Measurements from ENCODE around the gene NSD2.

Gene NSD2

GRCh38 chr4:1928356-1929239, 57.4 kb downstream of the NSD2 start:
- peaks cover 44% of the 10 kb centered on the region for H3K36me3 ChIP-seq (ENCODE audit: insufficient read depth, low read length)
- H3K4me1 ChIP-seq (ENCODE audit: insufficient read depth, low read length) = no peaks in the 10 kb centered on the region
- no peaks in the 10 kb centered on the region for H3K27me3 ChIP-seq (ENCODE audit: insufficient read depth, low read length)
- no peak overlapping the region for H3K4me3 ChIP-seq (ENCODE audit: low read length)
- H3K9ac ChIP-seq (ENCODE audit: low read depth, low read length) = no peak overlapping the region
- H3K9me3 ChIP-seq (ENCODE audit: insufficient read depth, low read depth, low read length) = no peaks in the 10 kb centered on the region
- H3K27ac ChIP-seq (ENCODE audit: low read depth, low read length) = no peak overlapping the region
- WGBS = 96% methylated on average over 13 of the region's 13 CpGs

GRCh38 chr4:1932736-1933135, 61.5 kb downstream of the NSD2 start:
- Histone ChIP-seq H3K9me3 (ENCODE audit: insufficient read depth, low read depth, low read length) (no peaks in the 10 kb centered on the region), H3K27me3 (ENCODE audit: insufficient read depth, low read length) (no peaks in the 10 kb centered on the region), H3K27ac (ENCODE audit: low read depth, low read length) (no peak overlapping the region), H3K4me1 (ENCODE audit: insufficient read depth, low read length) (no peaks in the 10 kb centered on the region), H3K36me3 (ENCODE audit: insufficient read depth, low read length) (peaks cover 68% of the 10 kb centered on the region), H3K4me3 (ENCODE audit: low read length) (no peak overlapping the region), H3K9ac (ENCODE audit: low read depth, low read length) (no peak overlapping the region)
- 96% methylated on average over 13 of the region's 13 CpGs for WGBS

- WGBS = 88% methylated on average over 2 of the region's 3 CpGs
- peaks cover 69% of the 10 kb centered on the region for H3K36me3 ChIP-seq (ENCODE audit: insufficient read depth, low read length)
- H3K27me3 ChIP-seq (ENCODE audit: insufficient read depth, low read length) = no peaks in the 10 kb centered on the region
- no peaks in the 10 kb centered on the region for H3K4me1 ChIP-seq (ENCODE audit: insufficient read depth, low read length)
- no peak overlapping the region for H3K9ac ChIP-seq (ENCODE audit: low read depth, low read length)
- no peaks in the 10 kb centered on the region for H3K9me3 ChIP-seq (ENCODE audit: insufficient read depth, low read depth, low read length)
- no peak overlapping the region for H3K27ac ChIP-seq (ENCODE audit: low read depth, low read length)
- no peak overlapping the region for H3K4me3 ChIP-seq (ENCODE audit: low read length)
Measured at GRCh38 chr4:1933700-1934099, 62.5 kb downstream of the NSD2 start.

GRCh38 chr4:1937550-1937949, 66.4 kb downstream of the NSD2 start:
- no peaks in the 10 kb centered on the region for H3K27me3 ChIP-seq (ENCODE audit: insufficient read depth, low read length)
- H3K36me3 ChIP-seq (ENCODE audit: insufficient read depth, low read length) = peaks cover 80% of the 10 kb centered on the region
- 92% methylated on average over 3 of the region's 3 CpGs for WGBS
- no peaks in the 10 kb centered on the region for H3K4me1 ChIP-seq (ENCODE audit: insufficient read depth, low read length)
- H3K27ac ChIP-seq (ENCODE audit: low read depth, low read length) = no peak overlapping the region
- no peak overlapping the region for H3K4me3 ChIP-seq (ENCODE audit: low read length)
- H3K9ac ChIP-seq (ENCODE audit: low read depth, low read length) = no peak overlapping the region
- H3K9me3 ChIP-seq (ENCODE audit: insufficient read depth, low read depth, low read length) = no peaks in the 10 kb centered on the region

- 96% methylated on average over 8 of the region's 8 CpGs for WGBS
- no peak overlapping the region for H3K4me3 ChIP-seq (ENCODE audit: low read length)
- H3K27ac ChIP-seq (ENCODE audit: low read depth, low read length) = no peak overlapping the region
- H3K27me3 ChIP-seq (ENCODE audit: insufficient read depth, low read length) = no peaks in the 10 kb centered on the region
- no peaks in the 10 kb centered on the region for H3K4me1 ChIP-seq (ENCODE audit: insufficient read depth, low read length)
- H3K9me3 ChIP-seq (ENCODE audit: insufficient read depth, low read depth, low read length) = no peaks in the 10 kb centered on the region
- peaks cover 80% of the 10 kb centered on the region for H3K36me3 ChIP-seq (ENCODE audit: insufficient read depth, low read length)
- H3K9ac ChIP-seq (ENCODE audit: low read depth, low read length) = no peak overlapping the region
Measured at GRCh38 chr4:1938027-1938426, 66.8 kb downstream of the NSD2 start.

GRCh38 chr4:1939664-1940509, 68.7 kb downstream of the NSD2 start:
- Histone ChIP-seq H3K36me3 (ENCODE audit: insufficient read depth, low read length) (peaks cover 91% of the 10 kb centered on the region), H3K27me3 (ENCODE audit: insufficient read depth, low read length) (no peaks in the 10 kb centered on the region), H3K9ac (ENCODE audit: low read depth, low read length) (no peak overlapping the region), H3K27ac (ENCODE audit: low read depth, low read length) (no peak overlapping the region), H3K4me3 (ENCODE audit: low read length) (no peak overlapping the region), H3K9me3 (ENCODE audit: insufficient read depth, low read depth, low read length) (no peaks in the 10 kb centered on the region), H3K4me1 (ENCODE audit: insufficient read depth, low read length) (no peaks in the 10 kb centered on the region)
- 97% methylated on average over 11 of the region's 11 CpGs for WGBS

GRCh38 chr4:1940566-1940965, 69.4 kb downstream of the NSD2 start:
- H3K36me3 ChIP-seq (ENCODE audit: insufficient read depth, low read length) = peaks cover 87% of the 10 kb centered on the region
- H3K9me3 ChIP-seq (ENCODE audit: insufficient read depth, low read depth, low read length) = no peaks in the 10 kb centered on the region
- no peak overlapping the region for H3K9ac ChIP-seq (ENCODE audit: low read depth, low read length)
- H3K4me1 ChIP-seq (ENCODE audit: insufficient read depth, low read length) = no peaks in the 10 kb centered on the region
- WGBS = 96% methylated on average over 7 of the region's 7 CpGs
- H3K27me3 ChIP-seq (ENCODE audit: insufficient read depth, low read length) = no peaks in the 10 kb centered on the region
- no peak overlapping the region for H3K27ac ChIP-seq (ENCODE audit: low read depth, low read length)
- H3K4me3 ChIP-seq (ENCODE audit: low read length) = no peak overlapping the region

GRCh38 chr4:1943928-1944327, 72.7 kb downstream of the NSD2 start:
- H3K4me3 ChIP-seq (ENCODE audit: low read length) = no peak overlapping the region
- H3K36me3 ChIP-seq (ENCODE audit: insufficient read depth, low read length) = peaks cover 71% of the 10 kb centered on the region
- H3K9ac ChIP-seq (ENCODE audit: low read depth, low read length) = no peak overlapping the region
- no peaks in the 10 kb centered on the region for H3K9me3 ChIP-seq (ENCODE audit: insufficient read depth, low read depth, low read length)
- no peaks in the 10 kb centered on the region for H3K27me3 ChIP-seq (ENCODE audit: insufficient read depth, low read length)
- H3K4me1 ChIP-seq (ENCODE audit: insufficient read depth, low read length) = no peaks in the 10 kb centered on the region
- WGBS = 95% methylated on average over 7 of the region's 7 CpGs
- H3K27ac ChIP-seq (ENCODE audit: low read depth, low read length) = no peak overlapping the region

- H3K27me3 ChIP-seq (ENCODE audit: insufficient read depth, low read length) = no peaks in the 10 kb centered on the region
- no peak overlapping the region for H3K4me3 ChIP-seq (ENCODE audit: low read length)
- no peaks in the 10 kb centered on the region for H3K4me1 ChIP-seq (ENCODE audit: insufficient read depth, low read length)
- H3K27ac ChIP-seq (ENCODE audit: low read depth, low read length) = no peak overlapping the region
- H3K9me3 ChIP-seq (ENCODE audit: insufficient read depth, low read depth, low read length) = no peaks in the 10 kb centered on the region
- H3K36me3 ChIP-seq (ENCODE audit: insufficient read depth, low read length) = peaks cover 63% of the 10 kb centered on the region
- 86% methylated on average over 11 of the region's 11 CpGs for WGBS
- H3K9ac ChIP-seq (ENCODE audit: low read depth, low read length) = no peak overlapping the region
Measured at GRCh38 chr4:1945124-1945895, 74.1 kb downstream of the NSD2 start.

GRCh38 chr4:1945912-1946311, 74.7 kb downstream of the NSD2 start:
- H3K9ac ChIP-seq (ENCODE audit: low read depth, low read length) = no peak overlapping the region
- no peak overlapping the region for H3K27ac ChIP-seq (ENCODE audit: low read depth, low read length)
- H3K9me3 ChIP-seq (ENCODE audit: insufficient read depth, low read depth, low read length) = no peaks in the 10 kb centered on the region
- no peaks in the 10 kb centered on the region for H3K4me1 ChIP-seq (ENCODE audit: insufficient read depth, low read length)
- H3K27me3 ChIP-seq (ENCODE audit: insufficient read depth, low read length) = no peaks in the 10 kb centered on the region
- 100% methylated on average over 1 of the region's 1 CpG for WGBS
- H3K4me3 ChIP-seq (ENCODE audit: low read length) = no peak overlapping the region
- peaks cover 60% of the 10 kb centered on the region for H3K36me3 ChIP-seq (ENCODE audit: insufficient read depth, low read length)

GRCh38 chr4:1948232-1948631, 77.0 kb downstream of the NSD2 start:
- H3K9me3 ChIP-seq (ENCODE audit: insufficient read depth, low read depth, low read length) = no peaks in the 10 kb centered on the region
- no peaks in the 10 kb centered on the region for H3K4me1 ChIP-seq (ENCODE audit: insufficient read depth, low read length)
- H3K27me3 ChIP-seq (ENCODE audit: insufficient read depth, low read length) = no peaks in the 10 kb centered on the region
- H3K27ac ChIP-seq (ENCODE audit: low read depth, low read length) = no peak overlapping the region
- WGBS = 95% methylated on average over 16 of the region's 16 CpGs
- H3K4me3 ChIP-seq (ENCODE audit: low read length) = no peak overlapping the region
- peaks cover 60% of the 10 kb centered on the region for H3K36me3 ChIP-seq (ENCODE audit: insufficient read depth, low read length)
- H3K9ac ChIP-seq (ENCODE audit: low read depth, low read length) = no peak overlapping the region
